ENCODE data around the gene TGM5. TPM values are rescaled to one million over a fixed set of nuclear protein-coding genes. Genes with fewer than 3 reads are reported as not detected.

The TGM5 gene
- total and polyA plus RNA-seq, 2 experiments from 2014 or later, result not detected

DNA sequence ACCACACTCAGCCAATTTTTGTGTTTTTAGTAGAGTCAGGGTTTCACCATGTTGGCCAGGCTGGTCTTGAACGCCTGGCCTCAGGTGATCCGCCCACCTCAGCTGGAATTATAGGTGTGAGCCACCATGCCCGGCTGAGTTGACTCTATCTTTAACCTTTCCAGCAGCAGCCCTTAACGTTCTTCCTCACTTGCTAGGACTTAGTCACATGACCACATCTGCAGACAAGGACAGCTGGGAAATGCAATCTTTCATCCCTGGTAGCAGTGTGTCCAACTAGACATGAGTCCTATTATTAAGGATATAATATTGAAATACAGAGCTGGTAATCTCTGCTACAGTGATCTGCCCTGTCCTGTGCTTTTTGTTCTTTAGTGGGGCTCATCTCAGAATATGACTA lies 45.6 kb upstream of the TGM5 start:
- H3K27ac ChIP-seq (ENCODE audit: low read depth), result no peak overlapping the region
- H3F3A ChIP-seq (replicated peaks; ENCODE audit: low read depth), result no peaks in the 10 kb centered on the region
- TF ChIP-seq CTCF (conservative IDR thresholded peaks at IDR 0.05; ENCODE audit: low read depth in 2 of 2) (no peak), EZH2 (IDR thresholded peaks at IDR 0.05; ENCODE audit: low read depth, unreplicated experiment) (no peak), CREB1 (CRISPR knock-in tag; IDR thresholded peaks at IDR 0.05; ENCODE audit: low read depth) (no peak), ZNF331 (CRISPR knock-in tag; IDR thresholded peaks at IDR 0.05; ENCODE audit: low read depth) (no peak)
- TF ChIP-seq, protein P1, sequence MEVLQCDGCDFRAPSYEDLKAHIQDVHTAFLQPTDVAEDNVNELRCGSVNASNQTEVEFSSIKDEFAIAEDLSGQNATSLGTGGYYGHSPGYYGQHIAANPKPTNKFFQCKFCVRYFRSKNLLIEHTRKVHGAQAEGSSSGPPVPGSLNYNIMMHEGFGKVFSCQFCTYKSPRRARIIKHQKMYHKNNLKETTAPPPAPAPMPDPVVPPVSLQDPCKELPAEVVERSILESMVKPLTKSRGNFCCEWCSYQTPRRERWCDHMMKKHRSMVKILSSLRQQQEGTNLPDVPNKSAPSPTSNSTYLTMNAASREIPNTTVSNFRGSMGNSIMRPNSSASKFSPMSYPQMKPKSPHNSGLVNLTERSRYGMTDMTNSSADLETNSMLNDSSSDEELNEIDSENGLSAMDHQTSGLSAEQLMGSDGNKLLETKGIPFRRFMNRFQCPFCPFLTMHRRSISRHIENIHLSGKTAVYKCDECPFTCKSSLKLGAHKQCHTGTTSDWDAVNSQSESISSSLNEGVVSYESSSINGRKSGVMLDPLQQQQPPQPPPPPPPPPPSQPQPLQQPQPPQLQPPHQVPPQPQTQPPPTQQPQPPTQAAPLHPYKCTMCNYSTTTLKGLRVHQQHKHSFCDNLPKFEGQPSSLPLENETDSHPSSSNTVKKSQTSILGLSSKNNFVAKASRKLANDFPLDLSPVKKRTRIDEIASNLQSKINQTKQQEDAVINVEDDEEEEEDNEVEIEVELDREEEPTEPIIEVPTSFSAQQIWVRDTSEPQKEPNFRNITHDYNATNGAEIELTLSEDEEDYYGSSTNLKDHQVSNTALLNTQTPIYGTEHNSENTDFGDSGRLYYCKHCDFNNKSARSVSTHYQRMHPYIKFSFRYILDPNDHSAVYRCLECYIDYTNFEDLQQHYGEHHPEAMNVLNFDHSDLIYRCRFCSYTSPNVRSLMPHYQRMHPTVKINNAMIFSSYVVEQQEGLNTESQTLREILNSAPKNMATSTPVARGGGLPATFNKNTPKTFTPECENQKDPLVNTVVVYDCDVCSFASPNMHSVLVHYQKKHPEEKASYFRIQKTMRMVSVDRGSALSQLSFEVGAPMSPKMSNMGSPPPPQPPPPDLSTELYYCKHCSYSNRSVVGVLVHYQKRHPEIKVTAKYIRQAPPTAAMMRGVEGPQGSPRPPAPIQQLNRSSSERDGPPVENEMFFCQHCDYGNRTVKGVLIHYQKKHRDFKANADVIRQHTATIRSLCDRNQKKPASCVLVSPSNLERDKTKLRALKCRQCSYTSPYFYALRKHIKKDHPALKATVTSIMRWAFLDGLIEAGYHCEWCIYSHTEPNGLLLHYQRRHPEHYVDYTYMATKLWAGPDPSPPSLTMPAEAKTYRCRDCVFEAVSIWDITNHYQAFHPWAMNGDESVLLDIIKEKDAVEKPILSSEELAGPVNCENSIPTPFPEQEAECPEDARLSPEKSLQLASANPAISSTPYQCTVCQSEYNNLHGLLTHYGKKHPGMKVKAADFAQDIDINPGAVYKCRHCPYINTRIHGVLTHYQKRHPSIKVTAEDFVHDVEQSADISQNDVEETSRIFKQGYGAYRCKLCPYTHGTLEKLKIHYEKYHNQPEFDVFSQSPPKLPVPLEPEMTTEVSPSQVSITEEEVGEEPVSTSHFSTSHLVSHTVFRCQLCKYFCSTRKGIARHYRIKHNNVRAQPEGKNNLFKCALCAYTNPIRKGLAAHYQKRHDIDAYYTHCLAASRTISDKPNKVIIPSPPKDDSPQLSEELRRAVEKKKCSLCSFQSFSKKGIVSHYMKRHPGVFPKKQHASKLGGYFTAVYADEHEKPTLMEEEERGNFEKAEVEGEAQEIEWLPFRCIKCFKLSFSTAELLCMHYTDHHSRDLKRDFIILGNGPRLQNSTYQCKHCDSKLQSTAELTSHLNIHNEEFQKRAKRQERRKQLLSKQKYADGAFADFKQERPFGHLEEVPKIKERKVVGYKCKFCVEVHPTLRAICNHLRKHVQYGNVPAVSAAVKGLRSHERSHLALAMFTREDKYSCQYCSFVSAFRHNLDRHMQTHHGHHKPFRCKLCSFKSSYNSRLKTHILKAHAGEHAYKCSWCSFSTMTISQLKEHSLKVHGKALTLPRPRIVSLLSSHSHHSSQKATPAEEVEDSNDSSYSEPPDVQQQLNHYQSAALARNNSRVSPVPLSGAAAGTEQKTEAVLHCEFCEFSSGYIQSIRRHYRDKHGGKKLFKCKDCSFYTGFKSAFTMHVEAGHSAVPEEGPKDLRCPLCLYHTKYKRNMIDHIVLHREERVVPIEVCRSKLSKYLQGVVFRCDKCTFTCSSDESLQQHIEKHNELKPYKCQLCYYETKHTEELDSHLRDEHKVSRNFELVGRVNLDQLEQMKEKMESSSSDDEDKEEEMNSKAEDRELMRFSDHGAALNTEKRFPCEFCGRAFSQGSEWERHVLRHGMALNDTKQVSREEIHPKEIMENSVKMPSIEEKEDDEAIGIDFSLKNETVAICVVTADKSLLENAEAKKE (CRISPR knock-in tag; IDR thresholded peaks at IDR 0.05), result no peak
- no peak overlapping the region for H3K4me3 ChIP-seq
- Mint-ChIP-seq H3K9me3 (no peaks in the 10 kb centered on the region), H3K36me3 (ENCODE audit: low read depth) (no peaks in the 10 kb centered on the region), H3K4me3 (no peak overlapping the region), H3K27me3 (ENCODE audit: insufficient read depth, low read depth, poor library complexity) (peaks cover 2% of the 10 kb centered on the region), H3K27ac (no peak overlapping the region), H3K4me1 (peaks cover 4% of the 10 kb centered on the region; the same call in 2 of the 3 replicates)
- no peaks in the 10 kb centered on the region for H3K4me1 ChIP-seq (ENCODE audit: insufficient read depth)
- no peaks in the 10 kb centered on the region for H4K20me1 ChIP-seq (replicated peaks; ENCODE audit: insufficient read depth)
- DNase-seq (ENCODE audit: low spot score), result no peak
- H3K4me2 ChIP-seq, result no peak overlapping the region
- ATAC-seq, result no peak
- H2AFZ ChIP-seq, result no peak overlapping the region
- H3K27me3 ChIP-seq (ENCODE audit: insufficient read depth), result no peaks in the 10 kb centered on the region
- no peaks in the 10 kb centered on the region for H3K36me3 ChIP-seq (ENCODE audit: insufficient read depth)
- no peaks in the 10 kb centered on the region; the same call in 1 of the 2 replicates for H3K9me2 ChIP-seq (ENCODE audit: insufficient read depth)
- H3K79me2 ChIP-seq (replicated peaks; ENCODE audit: insufficient read depth), result no peaks in the 10 kb centered on the region
